GM12873 (cell line): ENCODE results near the gene ITGB2.

Experiments used
- CTCF ChIP-seq: IDR thresholded peaks from 2 replicates; pipeline ENCODE4 v1.5.1; 2012; ENCODE audit warnings: low read depth, mild to moderate bottlenecking, moderate library complexity, low read length, control low read depth; ENCODE audit not compliant: insufficient read depth; ENCODE audit errors: missing control alignments

ITGB2 gene

GRCh38 chr21:44917446-44918106, 3.1 kb downstream of the ITGB2 start:
- TF ChIP-seq CTCF, result no peak

- no peak for TF ChIP-seq CTCF
These were observed 3.7 kb downstream of the ITGB2 start for GRCh38 chr21:44916965-44917364.

- TF ChIP-seq CTCF, result no peak
These were observed 6.4 kb downstream of the ITGB2 start for GRCh38 chr21:44914176-44914874.

DNA sequence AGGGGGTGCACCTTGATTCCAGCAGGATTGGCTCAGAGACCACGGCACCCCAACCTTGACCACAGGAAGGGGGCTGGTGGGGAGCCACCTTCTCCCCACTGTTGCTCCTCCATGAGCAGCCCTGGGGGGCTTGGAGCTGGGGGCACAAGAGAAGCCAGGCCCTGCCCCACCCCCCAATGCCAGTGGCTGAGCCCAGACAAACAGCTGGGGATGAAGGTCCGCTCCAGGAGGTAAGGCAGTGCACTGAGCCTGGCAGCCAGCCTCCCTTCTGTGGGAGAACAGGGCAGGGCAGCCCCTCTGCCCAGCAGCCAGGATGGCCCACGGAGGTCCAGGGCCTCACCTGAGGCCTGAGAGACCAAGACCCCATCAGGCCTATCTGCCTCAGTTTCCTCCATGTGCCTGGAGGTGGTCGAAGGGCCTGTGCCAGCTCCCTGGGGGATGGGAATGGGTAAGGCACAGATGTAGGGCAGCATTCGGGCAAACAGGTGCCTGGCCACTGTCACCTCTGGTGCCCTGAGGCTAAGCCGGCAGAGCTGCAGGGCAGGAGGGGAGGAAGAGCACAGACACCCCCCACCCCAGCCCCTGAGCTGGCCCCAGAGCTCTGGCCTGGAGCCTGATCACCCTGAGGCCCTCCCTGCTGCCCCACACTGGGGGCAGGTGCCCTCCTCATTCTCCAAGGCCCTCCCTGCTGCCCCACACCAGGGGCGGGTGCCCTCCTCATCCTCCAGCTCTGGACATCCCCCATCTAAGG, 7.1 kb downstream of the ITGB2 start:
- no peak for TF ChIP-seq CTCF

- TF ChIP-seq CTCF, result no peak
These were observed 8.6 kb downstream of the ITGB2 start for GRCh38 chr21:44912158-44912473.

DNA sequence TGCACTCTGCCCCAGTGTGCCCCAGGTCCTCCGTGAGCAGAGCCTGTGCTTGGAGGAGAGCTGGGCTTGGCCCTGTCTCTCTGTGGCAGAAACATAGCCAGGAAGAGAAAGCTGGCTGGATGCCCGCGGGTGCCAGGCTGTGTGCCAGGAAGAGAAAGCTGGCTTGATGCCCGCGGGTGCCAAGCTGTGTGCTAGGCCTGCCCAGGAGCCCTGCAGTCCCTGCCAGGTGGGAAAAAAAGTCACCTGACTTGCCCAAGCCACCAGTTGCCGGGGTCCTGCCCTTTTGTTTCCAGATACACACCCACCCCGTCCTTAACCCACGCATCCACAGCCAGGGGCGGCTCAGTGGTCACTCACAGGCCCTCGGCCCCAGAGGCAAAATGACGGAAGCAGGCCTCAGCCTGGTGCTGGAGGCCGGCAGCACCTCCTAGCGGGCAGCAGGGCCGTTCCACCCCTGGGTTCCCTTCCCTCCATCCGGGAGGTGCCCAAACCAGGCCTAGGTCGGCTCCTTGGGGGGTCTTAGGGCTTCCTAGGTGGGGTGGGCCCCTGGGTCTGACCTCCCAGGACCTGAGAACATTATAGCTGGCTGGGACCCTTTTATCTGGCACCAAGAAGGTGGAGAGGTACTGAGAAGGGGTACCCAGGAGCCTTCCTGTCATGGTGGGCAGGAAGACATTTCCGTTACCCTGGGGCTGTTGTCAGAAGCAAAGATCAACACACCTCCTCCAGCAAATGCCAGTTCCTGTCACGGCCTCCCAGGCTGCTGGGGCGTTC, 9.1 kb downstream of the ITGB2 start:
- TF ChIP-seq CTCF, result peak; percentile 85

DNA sequence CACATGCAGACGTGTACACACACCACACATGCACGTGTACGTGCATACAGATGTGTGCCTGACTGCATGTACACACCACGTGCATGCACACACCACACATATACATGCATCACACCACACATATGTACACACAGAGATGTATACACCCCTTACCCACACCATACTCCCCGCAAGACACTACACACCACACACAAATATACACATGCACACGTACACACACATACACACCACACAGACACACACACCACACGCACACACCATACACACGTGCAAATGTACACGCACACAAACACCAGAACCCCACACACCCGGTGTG, 9.7 kb downstream of the ITGB2 start:
- no peak for TF ChIP-seq CTCF
